Upper lobe of right lung (tissue), 1 donor: ENCODE measurements around the gene PCSK5. TPM values are rescaled to one million over a fixed set of nuclear protein-coding genes. Genes with fewer than 3 reads are reported as not detected.

Source experiments
- ATAC-seq: fragments of 200-7000 bp; cut with Tn5 transposase; one replicate; pipeline ENCODE4 v1.9.1; 2020; ENCODE audit warnings: mild to moderate bottlenecking, moderate library complexity
- DNase-seq: peaks from one replicate; pipeline ENCODE4 v3.0.0-alpha.2; 2020
- H3K27ac ChIP-seq: fragments of 200-600 bp; one replicate; pipeline ENCODE4 v1.8.0; 2022
- H3K27me3 ChIP-seq: fragments of 200-600 bp; one replicate; pipeline ENCODE4 v1.8.0; 2022; ENCODE audit warnings: mild to moderate bottlenecking
- H3K36me3 ChIP-seq: fragments of 200-600 bp; one replicate; pipeline ENCODE4 v1.8.0; 2022
- H3K4me1 ChIP-seq: fragments of 200-600 bp; one replicate; pipeline ENCODE4 v1.8.0; 2022
- H3K4me3 ChIP-seq: fragments of 200-600 bp; one replicate; pipeline ENCODE4 v1.8.0; 2022; ENCODE audit warnings: mild to moderate bottlenecking
- H3K9me3 ChIP-seq: fragments of 200-600 bp; one replicate; pipeline ENCODE4 v1.8.0; 2022
- intact Hi-C: fragments of 100-400 bp; cut with DNase I; formaldehyde crosslinking; loops from one replicate; pipeline ENCODE4 v1.11.0; 2022
- total RNA-seq: library from RNA; stranded (reverse); fragmentation: NEBNext Ultra II Directional; extraction: Animal tissue kit (Norgen Biotek cat#: 25700); gene quantifications from one replicate; pipeline ENCODE4 v1.2.1, GENCODE V29; 2021
- TF ChIP-seq, protein P1 (sequence below): fragments of 200-600 bp; IDR thresholded peaks from one replicate; pipeline ENCODE4 v1.8.0; 2022; ENCODE audit warnings: antibody characterized with exemption
- donor health status: DM: no; HTN: yes; CAD: no; lungs with severe emphysema.

PCSK5 gene
- total RNA-seq, 1 donor from 2014 or later, result 18.1 TPM

DNA sequence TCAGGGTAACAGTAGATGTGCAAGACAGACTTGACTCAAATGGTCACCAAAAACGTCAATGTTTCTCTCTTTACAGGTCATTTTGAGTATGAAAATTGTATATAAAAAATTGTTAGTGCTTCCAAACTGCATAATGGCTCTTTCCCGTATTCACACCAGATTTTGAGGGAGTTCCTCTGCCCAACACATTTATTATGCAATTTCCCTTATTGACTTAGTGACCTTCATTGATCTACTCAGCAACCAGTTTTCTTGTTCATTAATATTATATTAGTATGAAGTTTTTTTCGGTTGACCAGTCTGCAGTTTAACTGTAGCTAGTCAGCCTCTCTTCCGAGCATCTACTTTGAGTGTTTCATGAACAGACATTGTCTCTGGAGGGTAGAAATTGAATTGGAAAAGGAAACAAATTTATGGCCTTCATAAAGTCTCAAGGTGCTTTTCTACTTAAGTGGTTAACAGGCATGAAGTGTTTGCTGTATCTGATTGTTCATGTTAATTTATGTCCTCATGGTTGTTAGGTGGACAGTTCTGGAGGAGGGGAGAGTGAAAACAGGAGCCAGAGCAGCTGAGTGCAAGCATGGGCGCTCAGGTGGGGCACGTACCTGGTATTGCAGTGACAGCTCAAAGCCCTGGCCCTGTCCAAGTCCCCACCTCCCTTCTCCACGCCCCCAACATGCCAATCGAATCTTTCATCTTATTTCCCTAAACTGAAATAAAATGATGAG lies 263.6 kb downstream of the PCSK5 start:
- intact Hi-C loops, result no loop called here
- Histone ChIP-seq H3K4me1 (no peaks in the 10 kb centered on the region), H3K9me3 (no peaks in the 10 kb centered on the region), H3K27me3 (no peaks in the 10 kb centered on the region), H3K36me3 (peaks cover 8% of the 10 kb centered on the region), H3K4me3 (no peak overlapping the region), H3K27ac (no peak overlapping the region)
- ATAC-seq (peak; percentile 45), DNase-seq (no peak)
- TF ChIP-seq, protein P1, sequence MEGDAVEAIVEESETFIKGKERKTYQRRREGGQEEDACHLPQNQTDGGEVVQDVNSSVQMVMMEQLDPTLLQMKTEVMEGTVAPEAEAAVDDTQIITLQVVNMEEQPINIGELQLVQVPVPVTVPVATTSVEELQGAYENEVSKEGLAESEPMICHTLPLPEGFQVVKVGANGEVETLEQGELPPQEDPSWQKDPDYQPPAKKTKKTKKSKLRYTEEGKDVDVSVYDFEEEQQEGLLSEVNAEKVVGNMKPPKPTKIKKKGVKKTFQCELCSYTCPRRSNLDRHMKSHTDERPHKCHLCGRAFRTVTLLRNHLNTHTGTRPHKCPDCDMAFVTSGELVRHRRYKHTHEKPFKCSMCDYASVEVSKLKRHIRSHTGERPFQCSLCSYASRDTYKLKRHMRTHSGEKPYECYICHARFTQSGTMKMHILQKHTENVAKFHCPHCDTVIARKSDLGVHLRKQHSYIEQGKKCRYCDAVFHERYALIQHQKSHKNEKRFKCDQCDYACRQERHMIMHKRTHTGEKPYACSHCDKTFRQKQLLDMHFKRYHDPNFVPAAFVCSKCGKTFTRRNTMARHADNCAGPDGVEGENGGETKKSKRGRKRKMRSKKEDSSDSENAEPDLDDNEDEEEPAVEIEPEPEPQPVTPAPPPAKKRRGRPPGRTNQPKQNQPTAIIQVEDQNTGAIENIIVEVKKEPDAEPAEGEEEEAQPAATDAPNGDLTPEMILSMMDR, result no peak

DNA sequence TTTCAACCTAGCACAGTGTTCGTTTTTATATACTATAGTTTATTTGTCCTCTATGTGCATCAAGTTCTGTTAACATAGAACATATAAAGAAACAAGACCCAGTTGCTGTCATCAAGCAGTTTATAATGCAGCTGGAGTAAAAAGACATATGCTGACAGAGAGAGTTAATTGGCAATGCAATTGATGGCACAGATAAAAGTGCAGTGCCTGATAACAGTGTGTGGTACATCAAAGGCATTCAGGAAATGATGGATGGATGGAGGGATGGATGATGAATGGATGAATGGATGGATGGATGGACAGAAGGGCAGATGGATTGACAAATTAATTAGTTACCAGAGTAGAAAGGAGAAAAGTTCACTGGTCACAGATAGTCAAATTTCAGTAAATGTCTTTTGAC lies 264.9 kb downstream of the PCSK5 start:
- TF ChIP-seq, protein P1, result no peak
- Histone ChIP-seq H3K4me1 (no peaks in the 10 kb centered on the region), H3K4me3 (no peak overlapping the region), H3K36me3 (peaks cover 17% of the 10 kb centered on the region), H3K27me3 (no peaks in the 10 kb centered on the region), H3K9me3 (no peaks in the 10 kb centered on the region), H3K27ac (no peak overlapping the region)
- DNase-seq (no peak), ATAC-seq (no peak)
- intact Hi-C loops, result no loop called here

DNA sequence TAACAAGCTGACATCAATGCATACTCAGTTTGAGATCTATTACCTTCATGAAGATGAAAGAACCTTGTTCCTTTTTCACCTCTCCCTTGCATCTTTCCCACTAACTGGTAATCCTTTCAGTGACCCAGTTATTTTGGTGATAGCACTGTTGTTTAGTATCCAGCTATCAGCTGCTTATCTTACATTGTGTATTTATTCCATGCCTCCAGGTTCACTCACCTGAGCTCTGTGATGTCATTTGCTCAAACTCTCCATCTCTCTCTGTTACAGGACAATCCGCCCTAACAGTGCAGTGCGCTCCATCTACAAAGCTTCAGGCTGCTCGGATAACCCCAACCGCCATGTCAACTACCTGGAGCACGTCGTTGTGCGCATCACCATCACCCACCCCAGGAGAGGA lies 268.2 kb downstream of the PCSK5 start:
- TF ChIP-seq, protein P1, result no peak
- Histone ChIP-seq H3K36me3 (peaks cover 30% of the 10 kb centered on the region), H3K4me3 (no peak overlapping the region), H3K9me3 (no peaks in the 10 kb centered on the region), H3K27ac (no peak overlapping the region), H3K4me1 (peaks cover 9% of the 10 kb centered on the region), H3K27me3 (no peaks in the 10 kb centered on the region)
- ATAC-seq (no peak), DNase-seq (no peak)
- intact Hi-C loops, result no loop called here

DNA sequence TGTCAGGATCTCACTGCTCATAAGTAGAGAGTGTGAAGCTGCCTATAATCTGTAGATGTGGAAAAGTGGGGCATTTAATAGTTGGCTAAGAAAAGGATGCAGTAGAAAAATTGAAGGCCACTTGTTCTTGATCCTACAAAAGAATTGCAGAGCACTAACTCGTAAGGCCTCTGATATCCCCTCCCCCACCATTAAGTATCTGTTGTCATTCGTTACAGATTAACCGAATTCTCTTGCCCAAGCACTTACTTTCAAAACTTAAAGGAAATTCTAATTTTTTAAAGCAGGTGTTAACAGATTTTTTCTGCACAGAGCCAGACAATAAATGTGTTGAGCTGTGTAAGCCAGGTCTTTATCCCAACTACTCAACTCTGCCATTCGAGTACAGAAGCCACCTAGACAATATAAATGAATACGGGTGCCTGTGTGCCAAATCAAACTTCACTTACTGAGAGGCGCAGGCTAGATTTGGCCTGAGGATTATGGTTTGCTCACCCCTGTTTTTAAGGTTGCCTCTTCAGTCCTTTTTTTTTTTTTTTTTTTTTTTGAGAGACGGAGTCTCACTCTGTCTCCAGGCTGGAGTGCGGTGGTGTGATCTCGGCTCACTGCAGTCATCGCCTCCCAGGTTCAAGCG lies 268.9 kb downstream of the PCSK5 start:
- intact Hi-C loops, result no loop called here
- Histone ChIP-seq H3K4me3 (no peak overlapping the region), H3K27me3 (no peaks in the 10 kb centered on the region), H3K4me1 (peaks cover 9% of the 10 kb centered on the region), H3K36me3 (peaks cover 30% of the 10 kb centered on the region), H3K9me3 (no peaks in the 10 kb centered on the region), H3K27ac (no peak overlapping the region)
- TF ChIP-seq, protein P1, result no peak
- DNase-seq, result no peak
- peak; percentile 23 for ATAC-seq

DNA sequence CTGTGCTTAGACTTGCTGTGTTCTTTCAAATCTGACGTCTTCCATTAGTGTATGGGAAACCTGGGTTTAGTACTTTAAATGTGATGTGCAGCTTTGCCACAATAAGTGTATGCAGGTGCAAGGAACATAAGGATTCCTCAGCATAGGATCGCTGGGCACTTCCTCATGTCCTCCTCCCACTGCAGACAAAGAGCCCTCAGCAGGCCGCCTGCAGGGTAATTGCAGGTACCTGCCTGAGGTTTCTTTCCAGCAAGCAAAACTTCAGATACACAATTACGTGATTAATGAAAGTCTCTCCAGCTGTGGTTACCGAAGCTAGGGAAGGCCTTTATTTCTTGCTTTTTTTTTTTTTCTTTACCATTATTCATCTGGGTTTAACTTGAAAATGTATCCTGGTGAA lies 270.6 kb downstream of the PCSK5 start:
- peaks cover 9% of the 10 kb centered on the region for H3K4me1 ChIP-seq
- no peaks in the 10 kb centered on the region for H3K27me3 ChIP-seq
- no peaks in the 10 kb centered on the region for H3K9me3 ChIP-seq
- ATAC-seq (no peak), DNase-seq (no peak)
- intact Hi-C loops, result no loop called here
- H3K27ac ChIP-seq, result no peak overlapping the region
- H3K36me3 ChIP-seq, result peaks cover 30% of the 10 kb centered on the region
- no peak overlapping the region for H3K4me3 ChIP-seq
- TF ChIP-seq, protein P1, result no peak
